Suprapubic skin (tissue), 3 donors: ENCODE data around the gene SPECC1.

Experiments used
- CTCF ChIP-seq, 2 donors: fragments of 200-600 bp in 1 of 2; fragments of 450-650 bp in 1 of 2; sonication (generic) in 1 of 2; IDR thresholded peaks; one replicate each; pipeline ENCODE4 v1.5.1; 2016 to 2019; ENCODE audit warnings: antibody characterized with exemption in 2 of 2, mild to moderate bottlenecking in 1 of 2, moderate library complexity in 1 of 2
- EP300 ChIP-seq: sonication (generic); formaldehyde crosslinking; IDR thresholded peaks from one replicate; pipeline ENCODE4 v1.6.1; 2017; ENCODE audit warnings: antibody characterized with exemption

- TF ChIP-seq CTCF (IDR thresholded peaks at IDR 0.05), result no peak
- no peak for TF ChIP-seq EP300
Observed at GRCh38 chr17:19996086-19996485, 13.1 kb upstream of the SPECC1 start.
